Activated T-cell treated with anti-CD3 and anti-CD28 coated beads, Interleukin-2, amount 50 U/mL, for 72 hours (primary cell): Measurements from ENCODE around the gene VSNL1. TPM values are rescaled to one million over a fixed set of nuclear protein-coding genes. Genes with fewer than 3 reads are reported as not detected.
"Not testable (repeated sequence)": the region's sequence is repeated elsewhere in the genome, so short reads cannot be mapped to it uniquely, and the experiment has no call there.

Experiments used
- ATAC-seq, 2 donors: fragments of 150-1000 bp; cut with Tn5 transposase; replicated peaks in 1 of 2; 2 replicates each; pipeline ENCODE4 v1.10.0; 2021; ENCODE audit warnings: moderate library complexity in 2 of 2, mild to moderate bottlenecking in 1 of 2
- DNase-seq, 2 donors: peaks; one replicate each; pipeline ENCODE4 v3.0.0; 2021 to 2022; ENCODE audit warnings: mixed read lengths in 1 of 2
- H3K27ac Mint-ChIP-seq: one replicate; pipeline ENCODE4 v1.8.0; 2022; ENCODE audit warnings: mild to moderate bottlenecking, moderate library complexity, mixed read lengths
- H3K27me3 Mint-ChIP-seq: one replicate; pipeline ENCODE4 v1.8.0; 2022; ENCODE audit warnings: low read depth, mixed read lengths
- H3K36me3 Mint-ChIP-seq, 2 donors: one replicate each; pipeline ENCODE4 v1.8.0; 2022; ENCODE audit warnings: mixed read lengths in 2 of 2, mild to moderate bottlenecking in 1 of 2; ENCODE audit not compliant: insufficient read depth in 2 of 2
- H3K4me1 Mint-ChIP-seq: one replicate; pipeline ENCODE4 v1.8.0; 2022; ENCODE audit warnings: low read depth, mixed read lengths
- H3K4me3 Mint-ChIP-seq, 2 donors: one replicate each; pipeline ENCODE4 v1.8.0; 2022; ENCODE audit warnings: mild to moderate bottlenecking in 2 of 2, mixed read lengths in 2 of 2, moderate library complexity in 2 of 2
- H3K9me3 Mint-ChIP-seq, 2 donors: one replicate each; pipeline ENCODE4 v1.8.0; 2022; ENCODE audit warnings: mixed read lengths in 2 of 2
- total RNA-seq, 2 donors: library from RNA; stranded (reverse); gene quantifications; one replicate each; pipeline ENCODE4 v1.2.3, GENCODE V29; 2022

The VSNL1 gene
- total RNA-seq, 2 donors from 2014 or later: not detected

- DNase-seq (no peak), ATAC-seq (no peak)
- no peaks in the 10 kb centered on the region for H3K36me3 Mint-ChIP-seq
- H3K27me3 Mint-ChIP-seq: peaks cover 25% of the 10 kb centered on the region
- H3K4me1 Mint-ChIP-seq: no peaks in the 10 kb centered on the region
- H3K9me3 Mint-ChIP-seq: no peaks in the 10 kb centered on the region
- H3K27ac Mint-ChIP-seq: no peak overlapping the region
- no peak overlapping the region for H3K4me3 Mint-ChIP-seq
These were observed 6.7 kb downstream of the VSNL1 start for GRCh38 chr2:17547237-17547636.

DNA sequence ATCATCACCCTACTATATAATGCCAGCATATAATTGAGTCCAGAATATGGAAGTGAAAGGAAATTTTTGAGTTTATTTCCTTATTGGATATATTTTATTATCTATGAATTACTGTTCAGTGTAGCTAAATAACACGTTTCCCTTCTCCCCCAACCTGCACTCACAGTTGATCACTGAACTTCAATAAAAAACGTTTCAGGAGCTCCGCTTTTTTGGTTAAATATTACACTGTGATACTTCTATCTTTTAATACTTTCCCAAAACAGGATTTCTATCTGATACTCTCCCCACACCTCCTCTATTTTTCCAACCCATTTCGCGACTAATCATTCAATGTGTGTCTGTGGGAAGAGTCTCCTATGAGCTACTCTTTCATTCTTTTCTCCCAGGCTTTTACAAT is 7.2 kb downstream of the VSNL1 start:
- no peak for ATAC-seq
- Mint-ChIP-seq H3K4me1 (no peaks in the 10 kb centered on the region), H3K36me3 (no peaks in the 10 kb centered on the region), H3K9me3 (no peaks in the 10 kb centered on the region), H3K27ac (no peak overlapping the region), H3K4me3 (no peak overlapping the region), H3K27me3 (peaks cover 21% of the 10 kb centered on the region)
- no peak for DNase-seq

DNA sequence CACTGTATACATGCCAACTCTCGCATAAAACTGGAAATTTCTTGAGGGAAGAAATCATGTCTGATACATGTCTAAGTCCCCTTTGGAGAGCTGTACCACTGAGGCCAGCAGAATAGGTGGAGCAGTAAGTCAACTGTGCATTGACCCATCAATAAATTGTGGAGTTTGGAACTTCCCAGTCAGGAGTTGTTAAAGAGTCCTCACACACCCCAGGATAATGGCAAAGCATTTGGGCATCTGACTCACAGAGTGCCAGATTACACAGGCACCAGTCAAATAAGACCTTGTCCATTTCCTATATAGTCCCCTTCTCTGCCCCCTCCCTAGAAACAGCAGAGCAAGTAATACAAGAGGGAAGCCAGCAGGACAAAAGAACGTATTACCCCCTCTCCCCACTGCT is 10.4 kb downstream of the VSNL1 start:
- H3K9me3 Mint-ChIP-seq: no peaks in the 10 kb centered on the region
- H3K27me3 Mint-ChIP-seq: peaks cover 7% of the 10 kb centered on the region

GRCh38 chr2:17555150-17555549 is 14.7 kb downstream of the VSNL1 start:
- no peak for ATAC-seq
- Mint-ChIP-seq H3K27me3 (no peaks in the 10 kb centered on the region), H3K4me3 (no peak overlapping the region), H3K9me3 (no peaks in the 10 kb centered on the region), H3K4me1 (no peaks in the 10 kb centered on the region), H3K36me3 (no peaks in the 10 kb centered on the region), H3K27ac (no peak overlapping the region)
- no peak for DNase-seq

More for the DNA sequence above, 10.4 kb downstream of the VSNL1 start:
- Mint-ChIP-seq H3K4me3 (no peak overlapping the region), H3K36me3 (no peaks in the 10 kb centered on the region), H3K27ac (no peak overlapping the region), H3K4me1 (no peaks in the 10 kb centered on the region)
- ATAC-seq (no peak), DNase-seq (no peak)

DNA sequence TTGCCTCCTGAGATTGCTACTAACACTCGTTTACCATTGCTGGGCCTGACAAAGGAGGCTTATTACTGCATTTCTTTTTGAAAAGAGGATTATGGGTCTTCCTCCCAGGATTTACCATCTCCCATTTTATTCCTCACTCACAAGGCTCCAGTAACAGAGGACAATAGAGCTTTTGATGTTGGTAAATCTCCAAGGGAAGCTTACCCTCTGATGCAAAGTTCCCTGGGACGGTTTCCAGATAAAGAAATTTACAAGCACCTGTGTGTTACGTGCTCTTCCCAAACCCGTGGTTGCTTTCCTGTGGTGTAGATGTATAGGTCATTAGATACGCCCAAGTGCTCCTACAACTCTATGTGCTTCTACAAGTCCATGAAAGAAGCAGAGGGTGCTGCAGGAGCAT is 17.1 kb downstream of the VSNL1 start:
- DNase-seq: no peak
- Mint-ChIP-seq H3K4me3 (no peak overlapping the region), H3K4me1 (no peaks in the 10 kb centered on the region), H3K27ac (no peak overlapping the region), H3K36me3 (no peaks in the 10 kb centered on the region), H3K9me3 (no peaks in the 10 kb centered on the region), H3K27me3 (no peaks in the 10 kb centered on the region)
- ATAC-seq: no peak

DNA sequence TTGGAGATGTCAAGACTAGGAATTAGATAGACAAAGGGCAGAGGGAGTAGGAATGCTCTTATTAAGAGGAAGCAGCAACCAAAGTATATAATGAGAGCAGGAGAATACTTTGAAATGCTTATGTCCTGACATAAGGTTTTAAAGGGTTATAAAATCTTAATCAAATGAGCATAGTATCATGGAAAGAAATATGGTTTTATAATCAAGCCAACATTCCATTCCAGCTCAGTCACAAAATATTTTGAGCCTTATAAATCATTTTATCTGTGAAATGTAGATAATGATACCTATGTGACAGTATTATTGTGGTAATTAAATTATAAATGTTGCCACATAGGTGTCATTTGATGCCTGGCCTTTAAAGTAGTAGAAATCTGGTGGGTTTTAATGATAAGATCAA is 17.6 kb downstream of the VSNL1 start:
- DNase-seq: no peak
- ATAC-seq: no peak
- Mint-ChIP-seq H3K4me1 (no peaks in the 10 kb centered on the region), H3K4me3 (no peak overlapping the region), H3K36me3 (no peaks in the 10 kb centered on the region), H3K27ac (no peak overlapping the region), H3K9me3 (no peaks in the 10 kb centered on the region), H3K27me3 (no peaks in the 10 kb centered on the region)

DNA sequence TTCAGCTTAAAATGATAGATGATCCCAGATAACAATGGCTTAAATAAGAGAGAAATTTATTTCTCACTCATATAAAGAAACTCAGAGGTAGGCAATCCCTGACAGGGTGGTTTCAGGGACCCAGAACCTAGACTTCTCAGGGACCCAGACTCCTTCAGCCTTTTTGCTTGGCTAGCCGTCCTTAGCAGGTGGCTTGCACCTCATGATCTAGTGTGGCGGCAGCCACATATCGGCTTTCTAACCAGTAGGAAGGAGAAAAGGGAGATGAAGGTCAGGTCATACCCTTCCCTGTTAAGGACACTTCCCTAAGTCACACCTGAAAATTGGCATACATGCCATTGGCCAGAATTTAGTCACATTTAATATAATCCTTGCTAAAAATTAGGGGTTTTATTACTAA is 18.4 kb downstream of the VSNL1 start:
- no peak for ATAC-seq
- H3K4me3 Mint-ChIP-seq: no peak overlapping the region
- H3K9me3 Mint-ChIP-seq: no peaks in the 10 kb centered on the region
- no peaks in the 10 kb centered on the region for H3K4me1 Mint-ChIP-seq
- no peaks in the 10 kb centered on the region for H3K36me3 Mint-ChIP-seq
- DNase-seq: no peak
- no peak overlapping the region for H3K27ac Mint-ChIP-seq
- H3K27me3 Mint-ChIP-seq: no peaks in the 10 kb centered on the region

GRCh38 chr2:17565726-17566125 is 25.2 kb downstream of the VSNL1 start:
- not testable (repeated sequence) for H3K4me3 Mint-ChIP-seq, H3K4me1 Mint-ChIP-seq, DNase-seq, ATAC-seq, H3K27ac Mint-ChIP-seq, H3K36me3 Mint-ChIP-seq, H3K9me3 Mint-ChIP-seq, H3K27me3 Mint-ChIP-seq

GRCh38 chr2:17571681-17572080 is 31.2 kb downstream of the VSNL1 start:
- H3K9me3 Mint-ChIP-seq: peaks cover 2% of the 10 kb centered on the region in 2 donors
- H3K36me3 Mint-ChIP-seq: no peaks in the 10 kb centered on the region
- H3K4me3 Mint-ChIP-seq: no peak overlapping the region
- H3K27ac Mint-ChIP-seq: no peak overlapping the region
- DNase-seq: no peak
- ATAC-seq: no peak
- H3K4me1 Mint-ChIP-seq: no peaks in the 10 kb centered on the region
- peaks cover 6% of the 10 kb centered on the region for H3K27me3 Mint-ChIP-seq

GRCh38 chr2:17573085-17573803 is 32.7 kb downstream of the VSNL1 start:
- no peak for ATAC-seq
- Mint-ChIP-seq H3K36me3 (no peaks in the 10 kb centered on the region), H3K4me1 (no peaks in the 10 kb centered on the region), H3K9me3 (peaks cover 2% of the 10 kb centered on the region in 2 donors), H3K27me3 (peaks cover 6% of the 10 kb centered on the region), H3K4me3 (no peak overlapping the region), H3K27ac (no peak overlapping the region)
- DNase-seq: no peak

GRCh38 chr2:17573804-17574175 is 33.3 kb downstream of the VSNL1 start:
- Mint-ChIP-seq H3K36me3 (no peaks in the 10 kb centered on the region), H3K9me3 (peaks cover 2% of the 10 kb centered on the region in 2 donors), H3K4me3 (no peak overlapping the region), H3K27ac (no peak overlapping the region), H3K4me1 (no peaks in the 10 kb centered on the region), H3K27me3 (peaks cover 6% of the 10 kb centered on the region)
- DNase-seq (no peak), ATAC-seq (no peak)

DNA sequence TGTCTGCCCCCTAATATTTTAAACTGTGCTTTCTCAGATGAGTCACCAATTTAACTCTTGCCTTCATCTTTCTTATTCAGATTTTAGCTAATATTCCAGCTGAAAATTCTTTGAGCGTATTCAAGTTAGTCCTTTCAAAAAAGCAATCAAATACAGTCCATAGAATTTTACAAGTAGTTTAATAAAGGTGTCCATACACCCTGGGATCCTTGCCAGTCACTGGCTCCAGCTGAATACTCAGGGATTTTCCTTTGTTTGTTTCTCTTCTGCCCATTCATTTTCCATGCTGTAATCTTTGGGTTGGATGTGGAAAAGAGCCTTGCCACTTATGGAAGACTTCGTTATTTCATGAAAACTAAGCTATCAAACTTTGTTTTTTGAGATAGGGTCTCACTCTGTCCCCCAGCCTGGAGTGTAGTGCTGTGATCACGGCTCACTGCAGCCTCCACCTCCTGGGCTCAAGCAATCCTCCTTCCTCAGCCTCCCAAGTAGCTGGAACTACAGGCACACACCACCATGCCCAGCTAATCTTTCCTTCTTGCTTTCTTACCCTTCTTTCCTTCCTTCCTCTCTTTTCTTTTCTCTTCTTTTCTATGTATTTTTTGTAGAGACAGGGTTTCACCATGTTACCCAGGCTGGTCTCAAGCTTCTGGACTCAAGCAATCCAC is 34.0 kb downstream of the VSNL1 start:
- Mint-ChIP-seq H3K27ac (no peak overlapping the region), H3K27me3 (peaks cover 6% of the 10 kb centered on the region), H3K4me3 (no peak overlapping the region), H3K9me3 (no peaks in the 10 kb centered on the region), H3K4me1 (no peaks in the 10 kb centered on the region), H3K36me3 (no peaks in the 10 kb centered on the region)
- ATAC-seq: no peak
- no peak for DNase-seq

DNA sequence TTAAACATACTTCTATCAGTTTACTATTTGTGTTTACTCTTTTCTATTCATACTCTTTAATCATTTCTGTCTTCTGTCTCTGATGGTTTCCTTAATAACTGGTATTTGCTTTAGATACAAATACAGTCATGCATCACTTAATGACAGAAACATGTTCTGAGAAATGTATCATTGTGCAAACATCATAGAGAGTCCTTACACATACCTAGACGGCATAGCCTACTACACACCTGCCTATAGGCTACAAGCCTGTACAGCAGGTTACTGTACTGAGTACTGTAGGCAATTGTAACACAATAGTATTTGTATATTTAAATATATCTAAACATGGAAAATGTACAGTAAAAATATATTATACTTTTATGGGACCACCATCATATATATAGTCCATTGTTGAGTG is 36.3 kb downstream of the VSNL1 start:
- H3K27me3 Mint-ChIP-seq: peaks cover 8% of the 10 kb centered on the region
- H3K4me3 Mint-ChIP-seq: no peak overlapping the region
- no peak overlapping the region for H3K27ac Mint-ChIP-seq
- no peaks in the 10 kb centered on the region for H3K4me1 Mint-ChIP-seq
- no peaks in the 10 kb centered on the region for H3K9me3 Mint-ChIP-seq
- H3K36me3 Mint-ChIP-seq: no peaks in the 10 kb centered on the region
- ATAC-seq (no peak), DNase-seq (no peak)

DNA sequence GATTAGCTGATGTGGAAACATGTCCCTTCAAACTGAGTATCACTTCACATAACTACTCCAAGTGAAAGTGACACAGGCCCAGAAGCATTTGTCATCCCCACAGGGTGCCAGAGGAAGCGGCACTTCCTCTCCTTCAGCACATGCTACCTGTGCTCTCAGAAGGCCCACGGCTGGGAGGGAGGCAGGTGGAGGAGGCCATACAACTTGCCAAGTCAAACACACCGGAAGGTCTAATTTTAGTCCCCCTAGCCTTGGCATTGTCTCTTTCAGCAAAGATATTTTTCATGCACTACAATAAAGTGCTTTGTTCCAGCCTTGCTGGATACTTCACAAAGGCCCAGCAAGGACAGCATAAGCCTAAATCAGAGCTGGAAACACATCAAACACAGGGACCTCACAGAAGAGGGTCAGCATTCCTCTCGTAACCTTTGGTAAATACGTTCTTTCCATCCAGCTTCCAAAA is 38.0 kb downstream of the VSNL1 start:
- Mint-ChIP-seq H3K27ac (no peak overlapping the region), H3K36me3 (no peaks in the 10 kb centered on the region), H3K4me3 (no peak overlapping the region), H3K9me3 (no peaks in the 10 kb centered on the region), H3K27me3 (peaks cover 11% of the 10 kb centered on the region), H3K4me1 (no peaks in the 10 kb centered on the region)
- DNase-seq (no peak), ATAC-seq (no peak)
